ENCODE results near the gene KMO.
A peak's percentile ranks its signal among the peaks of the same experiment; 100 is the strongest.

The KMO gene

GRCh38 chr1:241596633-241597032, 64.5 kb downstream of the KMO start:
- DNase-seq = no peak

- no peak for DNase-seq
Measured at GRCh38 chr1:241598249-241598648, 66.1 kb downstream of the KMO start.

GRCh38 chr1:241600496-241600901, 68.3 kb downstream of the KMO start:
- peak; percentile 40 for DNase-seq

- DNase-seq = no peak
Measured at GRCh38 chr1:241603731-241604245, 71.6 kb downstream of the KMO start.

- DNase-seq = peak; percentile 5
Measured at GRCh38 chr1:241605146-241605805, 73.1 kb downstream of the KMO start.

GRCh38 chr1:241606544-241606943, 74.4 kb downstream of the KMO start:
- DNase-seq = no peak

- DNase-seq = no peak
Measured at GRCh38 chr1:241607497-241607896, 75.3 kb downstream of the KMO start.

GRCh38 chr1:241608379-241609033, 76.3 kb downstream of the KMO start:
- DNase-seq = peak; percentile 5

- no peak for DNase-seq
Measured at GRCh38 chr1:241610056-241610815, 78.1 kb downstream of the KMO start.

- DNase-seq = peak; percentile 66
Measured at GRCh38 chr1:241611063-241611462, 78.9 kb downstream of the KMO start.

GRCh38 chr1:241611736-241612135, 79.6 kb downstream of the KMO start:
- no peak for DNase-seq

GRCh38 chr1:241612533-241613477, 80.6 kb downstream of the KMO start:
- no peak for DNase-seq

GRCh38 chr1:241614144-241614543, 82.0 kb downstream of the KMO start:
- DNase-seq = no peak

- DNase-seq = no peak
Measured at GRCh38 chr1:241614572-241614971, 82.4 kb downstream of the KMO start.

GRCh38 chr1:241615043-241615974, 83.1 kb downstream of the KMO start:
- no peak for DNase-seq

- DNase-seq = no peak
Measured at GRCh38 chr1:241617426-241617825, 85.2 kb downstream of the KMO start.

- no peak for DNase-seq
Measured at GRCh38 chr1:241622669-241623068, 90.5 kb downstream of the KMO start.

- DNase-seq = no peak
Measured at GRCh38 chr1:241624935-241625334, 92.8 kb downstream of the KMO start.

- peak; percentile 61 for DNase-seq
Measured at GRCh38 chr1:241627453-241628259, 95.5 kb downstream of the KMO start.

- DNase-seq = no peak
Measured at GRCh38 chr1:241630005-241630404, 97.8 kb downstream of the KMO start.

- no peak for DNase-seq
Measured at GRCh38 chr1:241630476-241630875, 98.3 kb downstream of the KMO start.
